Neuron (in vitro differentiated cells): Measurements from ENCODE around the gene ZC3H18.

ENCODE experiments used
- H2AFZ ChIP-seq: one replicate; pipeline ENCODE4 v1.6.1; 2013; ENCODE audit warnings: low read depth, mild to moderate bottlenecking, inconsistent platforms, low read length, moderate library complexity
- H3K27me3 ChIP-seq: one replicate; pipeline ENCODE4 v1.6.1; 2013; ENCODE audit warnings: low read length; ENCODE audit not compliant: insufficient read depth
- H3K36me3 ChIP-seq: one replicate; pipeline ENCODE4 v1.6.1; 2013; ENCODE audit warnings: low read length; ENCODE audit not compliant: insufficient read depth
- H3K4me1 ChIP-seq: one replicate; pipeline ENCODE4 v1.6.1; 2013; ENCODE audit warnings: low read length; ENCODE audit not compliant: insufficient read depth
- H3K4me3 ChIP-seq: 2 replicates; pipeline ENCODE4 v1.5.1; 2013; ENCODE audit warnings: mild to moderate bottlenecking, low read length, moderate library complexity
- H3K9me3 ChIP-seq: one replicate; pipeline ENCODE4 v1.6.1; 2013; ENCODE audit warnings: low read length

ZC3H18 gene

DNA sequence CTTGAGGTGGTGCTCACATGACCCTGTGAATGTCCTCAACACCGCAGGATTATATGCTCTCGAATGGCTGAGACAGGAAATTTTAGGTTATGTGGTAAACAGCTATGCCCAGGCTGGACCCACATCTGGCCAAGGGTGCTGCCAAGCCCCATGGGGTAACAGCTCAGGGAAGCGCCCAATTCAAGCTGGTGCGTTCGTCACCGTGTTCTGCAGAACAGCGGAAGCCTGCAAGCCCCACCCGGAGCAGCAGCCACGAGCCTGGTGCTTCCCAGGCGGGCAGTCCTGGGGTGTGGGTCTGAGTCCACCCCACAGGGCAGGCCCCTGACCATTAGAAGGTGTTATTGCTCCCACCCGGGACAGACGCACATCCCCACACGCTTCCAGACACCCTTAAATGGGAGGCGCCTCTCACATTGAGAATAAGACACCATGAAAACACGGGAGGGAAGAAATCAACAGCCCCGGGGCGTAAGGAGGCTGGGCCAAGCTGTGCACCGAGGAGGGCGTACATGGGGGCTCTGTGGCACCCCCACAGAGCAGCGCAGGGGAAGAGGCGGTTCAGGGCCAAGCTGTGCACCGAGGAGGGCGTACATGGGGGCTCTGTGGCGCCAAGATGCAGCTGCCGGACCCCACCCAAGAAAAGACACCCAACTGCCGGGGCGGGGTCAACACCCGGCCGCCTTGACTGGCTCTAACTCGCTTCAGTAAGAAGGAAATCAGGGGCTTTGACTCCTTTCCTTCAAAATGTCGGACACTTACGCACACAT lies 83.6 kb downstream of the ZC3H18 start:
- Histone ChIP-seq H3K36me3 (peaks cover 66% of the 10 kb centered on the region), H3K27me3 (no peaks in the 10 kb centered on the region), H2AFZ (no peak overlapping the region), H3K4me3 (no peak overlapping the region), H3K4me1 (peaks cover 11% of the 10 kb centered on the region), H3K9me3 (no peaks in the 10 kb centered on the region)

GRCh38 chr16:88654363-88655052 lies 84.3 kb downstream of the ZC3H18 start:
- Histone ChIP-seq H3K27me3 (no peaks in the 10 kb centered on the region), H3K36me3 (peaks cover 70% of the 10 kb centered on the region), H3K9me3 (no peaks in the 10 kb centered on the region)

GRCh38 chr16:88655053-88655732 lies 85.0 kb downstream of the ZC3H18 start:
- Histone ChIP-seq H3K9me3 (no peaks in the 10 kb centered on the region), H3K4me3 (no peak overlapping the region), H3K36me3 (peaks cover 74% of the 10 kb centered on the region), H3K27me3 (no peaks in the 10 kb centered on the region), H3K4me1 (peaks cover 9% of the 10 kb centered on the region), H2AFZ (no peak overlapping the region)

More at GRCh38 chr16:88654363-88655052, 84.3 kb downstream of the ZC3H18 start:
- Histone ChIP-seq H2AFZ (no peak overlapping the region), H3K4me3 (no peak overlapping the region), H3K4me1 (peaks cover 11% of the 10 kb centered on the region)

DNA sequence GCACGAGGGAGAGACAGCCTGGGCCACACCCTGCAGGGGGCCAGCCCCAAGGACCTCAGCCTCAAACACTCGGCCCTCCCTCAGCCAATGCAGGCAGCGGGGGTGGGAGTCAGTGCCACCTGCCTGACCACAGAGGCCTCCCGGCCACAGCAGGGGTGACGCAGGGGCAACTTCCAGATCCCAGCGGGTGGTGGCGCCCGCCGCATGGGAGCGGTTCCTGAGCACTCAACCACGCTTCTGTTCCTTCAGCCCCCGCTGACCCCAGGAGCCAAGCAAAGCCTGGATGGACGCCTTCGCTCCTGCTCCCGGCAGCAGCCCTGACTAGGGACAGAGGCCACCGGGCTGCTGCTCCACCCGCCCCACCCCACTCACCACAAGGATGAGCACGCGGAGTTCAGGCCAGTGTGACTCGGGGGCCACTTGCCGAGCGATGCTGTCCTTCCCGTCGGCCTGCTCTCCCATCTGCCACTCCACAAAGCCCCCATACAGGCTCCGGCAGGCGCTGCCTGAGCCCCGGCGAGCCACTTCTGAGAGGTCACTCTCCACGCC lies 85.6 kb downstream of the ZC3H18 start:
- no peak overlapping the region for H3K4me3 ChIP-seq
- H2AFZ ChIP-seq = no peak overlapping the region
- H3K36me3 ChIP-seq = peaks cover 75% of the 10 kb centered on the region
- H3K9me3 ChIP-seq = no peaks in the 10 kb centered on the region
- H3K27me3 ChIP-seq = no peaks in the 10 kb centered on the region
- H3K4me1 ChIP-seq = peaks cover 7% of the 10 kb centered on the region

DNA sequence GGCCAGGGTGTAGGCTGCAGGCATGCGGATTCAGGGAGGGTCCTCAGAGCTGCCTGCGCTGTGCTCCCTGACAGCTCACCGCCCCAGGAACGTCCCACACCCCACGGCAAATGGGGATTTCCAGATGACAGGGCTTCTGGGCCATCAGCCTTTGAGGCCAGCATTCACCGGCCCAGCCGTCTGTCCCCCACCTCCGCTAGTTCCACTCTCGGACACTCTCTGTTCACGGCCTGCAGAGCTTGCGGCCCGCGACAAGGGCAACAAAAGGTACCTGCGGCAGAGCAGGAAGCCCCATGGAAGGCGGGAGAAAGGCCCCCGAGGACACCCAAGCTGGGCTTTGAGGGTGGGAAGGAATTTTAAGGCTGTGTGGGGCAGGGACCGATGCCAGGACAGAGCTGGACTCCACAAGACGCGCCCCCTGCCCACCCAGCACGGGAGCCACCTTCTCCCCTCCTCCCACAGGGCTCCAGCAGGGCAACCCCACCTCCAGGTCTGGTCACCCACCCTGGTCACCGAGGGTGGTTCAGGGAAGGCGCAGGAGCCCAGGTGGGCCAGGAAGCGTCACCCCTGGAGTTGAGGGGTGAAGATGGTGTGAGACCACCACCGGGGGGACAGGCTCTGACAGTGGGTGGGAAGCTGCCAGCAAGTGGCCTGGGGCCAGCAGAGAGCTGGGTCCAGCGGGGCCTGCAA lies 86.2 kb downstream of the ZC3H18 start:
- Histone ChIP-seq H2AFZ (no peak overlapping the region), H3K27me3 (no peaks in the 10 kb centered on the region), H3K9me3 (no peaks in the 10 kb centered on the region), H3K36me3 (peaks cover 73% of the 10 kb centered on the region), H3K4me3 (no peak overlapping the region), H3K4me1 (peaks cover 8% of the 10 kb centered on the region)

DNA sequence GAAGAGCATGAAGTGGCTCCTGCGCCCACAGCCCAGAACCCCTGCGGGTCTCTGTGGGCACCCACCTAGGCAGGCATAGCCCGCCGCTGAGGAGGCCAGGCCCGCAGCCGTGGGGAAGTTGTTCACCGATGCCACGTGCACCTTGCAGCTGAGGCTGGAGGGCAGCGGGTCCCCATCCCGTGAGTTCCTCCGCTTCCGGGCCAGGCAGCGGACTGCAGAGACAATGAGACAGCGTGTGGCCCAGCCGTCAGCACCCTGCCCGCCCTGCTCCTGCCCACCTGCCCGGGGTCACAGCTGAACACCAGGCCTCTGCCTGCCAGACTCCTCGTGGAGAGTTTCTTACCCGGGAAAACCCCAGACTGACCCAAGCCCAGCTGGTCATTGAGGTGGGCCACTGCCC lies 87.2 kb downstream of the ZC3H18 start:
- Histone ChIP-seq H3K27me3 (no peaks in the 10 kb centered on the region), H3K4me1 (peaks cover 11% of the 10 kb centered on the region), H3K9me3 (no peaks in the 10 kb centered on the region), H2AFZ (no peak overlapping the region), H3K36me3 (peaks cover 65% of the 10 kb centered on the region), H3K4me3 (no peak overlapping the region)

DNA sequence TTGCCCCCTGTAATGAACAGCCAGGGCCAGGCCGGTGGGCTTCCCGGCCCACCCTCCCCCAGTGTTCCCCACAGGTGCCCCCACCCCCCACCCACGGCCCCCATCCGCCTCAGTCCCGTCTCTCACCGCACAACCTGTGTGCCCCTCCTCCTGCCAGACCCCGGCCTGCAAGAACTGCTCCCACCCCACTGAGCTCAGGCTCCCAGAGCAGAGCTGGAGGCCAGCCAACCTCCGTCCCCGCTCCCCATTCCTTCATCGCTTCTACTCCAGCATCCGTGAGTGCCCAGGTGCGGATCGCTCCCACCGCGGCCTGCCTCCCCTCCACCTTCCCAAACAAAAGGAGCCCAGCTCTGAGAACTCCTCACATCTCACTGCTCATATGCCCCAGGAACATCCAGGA lies 88.5 kb downstream of the ZC3H18 start:
- Histone ChIP-seq H3K4me3 (no peak overlapping the region), H3K36me3 (peaks cover 55% of the 10 kb centered on the region), H3K9me3 (no peaks in the 10 kb centered on the region), H2AFZ (no peak overlapping the region), H3K4me1 (peaks cover 11% of the 10 kb centered on the region), H3K27me3 (no peaks in the 10 kb centered on the region)

- peaks cover 11% of the 10 kb centered on the region for H3K4me1 ChIP-seq
- no peak overlapping the region for H3K4me3 ChIP-seq
- H3K9me3 ChIP-seq = no peaks in the 10 kb centered on the region
- H3K27me3 ChIP-seq = no peaks in the 10 kb centered on the region
- H3K36me3 ChIP-seq = peaks cover 51% of the 10 kb centered on the region
- no peak overlapping the region for H2AFZ ChIP-seq
Observed at GRCh38 chr16:88659160-88659559, 89.0 kb downstream of the ZC3H18 start.

DNA sequence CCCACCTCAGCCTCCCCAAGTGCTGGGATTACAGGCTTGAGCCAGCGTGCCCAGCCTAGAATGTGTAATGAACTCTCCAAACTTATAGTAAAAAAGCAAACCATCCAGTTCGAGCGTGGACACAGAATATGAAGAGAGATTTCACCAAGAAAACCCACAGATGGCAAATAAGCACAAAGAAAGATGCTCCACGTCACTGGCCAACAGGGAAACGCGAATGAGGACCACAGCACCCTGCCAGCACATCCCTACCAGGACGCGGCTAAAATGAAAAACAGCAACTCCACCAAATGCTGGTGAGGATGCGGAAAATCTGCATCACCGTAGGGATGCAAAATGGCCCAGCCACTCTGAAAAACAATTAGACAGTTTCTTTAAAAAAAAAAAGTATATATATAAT lies 91.3 kb downstream of the ZC3H18 start:
- Histone ChIP-seq H3K27me3 (no peaks in the 10 kb centered on the region), H3K4me1 (peaks cover 11% of the 10 kb centered on the region), H3K9me3 (no peaks in the 10 kb centered on the region), H3K36me3 (peaks cover 35% of the 10 kb centered on the region), H3K4me3 (peak overlapping the region; percentile 82), H2AFZ (no peak overlapping the region)

DNA sequence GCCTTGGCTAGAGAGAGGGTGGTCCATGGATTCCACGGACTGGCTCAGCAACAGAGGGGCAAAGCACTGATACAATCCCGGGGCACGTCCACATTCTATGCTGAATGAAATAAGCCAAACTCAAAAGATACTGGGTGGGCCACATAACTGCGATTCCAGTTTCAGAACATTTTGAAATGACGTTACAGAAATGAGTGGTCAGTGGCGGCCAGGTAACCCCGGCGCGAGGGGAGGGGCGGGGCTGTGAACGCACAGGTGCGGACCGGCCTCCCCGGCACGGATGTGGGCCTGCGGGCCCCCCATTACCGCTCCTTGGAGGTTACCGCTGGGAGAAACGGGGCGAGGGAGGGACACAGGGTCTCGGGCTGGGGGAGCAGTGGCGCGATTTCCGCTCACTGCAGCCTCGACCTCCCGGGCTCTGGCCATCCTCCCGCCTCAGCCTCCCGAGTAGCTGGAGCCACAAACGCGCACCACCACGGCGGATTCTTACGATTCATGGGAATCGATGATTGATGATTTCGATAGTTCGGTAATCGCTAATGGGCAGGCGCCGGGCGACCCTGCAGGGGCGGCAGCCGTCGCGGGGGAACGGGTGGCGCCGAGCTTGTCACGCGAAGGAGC lies 92.1 kb downstream of the ZC3H18 start:
- Histone ChIP-seq H3K9me3 (no peaks in the 10 kb centered on the region), H2AFZ (peak overlapping the region; percentile 12), H3K4me3 (peak overlapping the region; percentile 82), H3K4me1 (peaks cover 11% of the 10 kb centered on the region), H3K36me3 (peaks cover 27% of the 10 kb centered on the region), H3K27me3 (no peaks in the 10 kb centered on the region)

GRCh38 chr16:88662843-88663606 lies 92.8 kb downstream of the ZC3H18 start, which contains the start of gene MVD:
Gene MVD, minus strand, starts transcription at chr16:88663091. Its CDS starts 11 bp downstream, at chr16:88663080.
- no peaks in the 10 kb centered on the region for H3K27me3 ChIP-seq
- H3K36me3 ChIP-seq = peaks cover 20% of the 10 kb centered on the region
- no peaks in the 10 kb centered on the region for H3K9me3 ChIP-seq
- H3K4me3 ChIP-seq = peak within 1 kb of the TSS; percentile 82
- H3K4me1 ChIP-seq = peaks cover 11% of the 10 kb centered on the region
- H2AFZ ChIP-seq = peak within 1 kb of the TSS; percentile 62

DNA sequence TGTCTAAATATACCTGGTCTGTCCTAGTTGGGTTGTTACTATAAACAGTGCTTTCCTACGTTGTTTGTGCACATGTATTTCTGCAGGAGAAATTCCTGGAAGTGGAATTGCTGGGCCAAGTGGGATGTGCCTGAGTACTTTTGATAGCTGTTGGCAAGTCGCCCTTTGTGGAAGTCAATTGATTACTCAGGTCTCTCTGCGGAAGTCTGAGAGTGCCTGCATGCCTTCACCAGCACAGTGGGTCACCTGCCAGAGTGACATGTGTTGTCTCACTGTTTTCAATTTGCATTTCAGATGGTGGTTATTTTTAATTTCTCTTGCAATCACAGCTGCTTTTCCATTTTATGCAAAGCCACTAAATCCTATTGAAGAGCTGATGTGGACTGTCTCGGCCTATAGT lies 94.9 kb downstream of the ZC3H18 start:
- Histone ChIP-seq H3K4me1 (peaks cover 11% of the 10 kb centered on the region), H3K27me3 (no peaks in the 10 kb centered on the region), H2AFZ (no peak overlapping the region), H3K4me3 (no peak overlapping the region), H3K36me3 (peaks cover 11% of the 10 kb centered on the region), H3K9me3 (no peaks in the 10 kb centered on the region)
